GM12878 (cell line): Measurements from ENCODE around the gene IGF2R. TPM values are rescaled to one million over a fixed set of nuclear protein-coding genes. Genes with fewer than 3 reads are reported as not detected.

Experiments used
- ATAC-seq: fragments of 200-7000 bp; cut with Tn5 transposase; 3 replicates; pipeline ENCODE4 v1.9.1; 2020; ENCODE audit warnings: mild to moderate bottlenecking, moderate library complexity
- BruUV-seq: library from RNA; stranded (reverse); fragments of 400-500 nt; replicated peaks from 2 replicates; lab custom pipeline; 2021; lab: Mats Ljungman, UMichigan
- CTCF ChIA-PET: fragments of 300-600 bp; sonication (Branson Sonifier 250); formaldehyde crosslinking; extraction: SDS; loops from one replicate; lab custom pipeline; 2021; ENCODE audit warnings: inconsistent platforms; lab: Yijun Ruan, JAX
- POLR2A ChIA-PET: fragments of 350-600 bp; formaldehyde crosslinking; extraction: SDS; loops from one replicate; lab custom pipeline; 2021; ENCODE audit warnings: inconsistent platforms; lab: Charles Lee
- RAD21 ChIA-PET: fragments of 300-600 bp; sonication (Branson Sonifier 250); formaldehyde crosslinking; loops from one replicate; lab custom pipeline; 2023; ENCODE audit warnings: antibody characterized with exemption; ENCODE audit not compliant: unreplicated experiment; lab: Charles Lee
- SMC1A ChIA-PET: fragments of 300-600 bp; sonication (Branson Sonifier 250); formaldehyde crosslinking; loops from one replicate; lab custom pipeline; 2023; ENCODE audit not compliant: unreplicated experiment, uncharacterized antibody; lab: Charles Lee
- DNase-seq: peaks from one replicate; pipeline ENCODE4 v3.0.0-alpha.2; 2011; ENCODE audit warnings: low read depth, low spot score
- FAIRE-seq: peaks from 3 replicates; lab custom pipeline; 2011; peaks lifted over from hg19 to GRCh38; lab: Jason Lieb, UNC
- H2AFZ ChIP-seq: 2 replicates; pipeline ENCODE4 v1.6.0; 2011; ENCODE audit warnings: low read depth, low read length, control low read depth; ENCODE audit not compliant: control insufficient read depth
- H3K27ac ChIP-seq: 2 replicates; pipeline ENCODE4 v1.5.1; 2011; ENCODE audit warnings: control low read depth; ENCODE audit not compliant: control insufficient read depth, insufficient read depth
- H3K27me3 ChIP-seq, 2 experiments: replicated peaks in 1 of 2; 2 replicates each; pipeline versions ENCODE4 v1.6.0 to v1.6.1; 2011; ENCODE audit warnings: low read length in 1 of 2; ENCODE audit not compliant: control insufficient read depth in 2 of 2, insufficient read depth in 2 of 2
- H3K36me3 ChIP-seq, 2 experiments: 2 replicates each; pipeline ENCODE4 v1.5.1; 2011; ENCODE audit warnings: low read length in 1 of 2; ENCODE audit not compliant: control insufficient read depth in 2 of 2, insufficient read depth in 2 of 2
- H3K4me1 ChIP-seq: 2 replicates; pipeline ENCODE4 v1.6.1; 2011; ENCODE audit warnings: mild to moderate bottlenecking, low read length, moderate library complexity, mixed read lengths; ENCODE audit not compliant: control insufficient read depth, insufficient read depth
- H3K4me2 ChIP-seq: 2 replicates; pipeline ENCODE4 v1.6.0; 2011; ENCODE audit warnings: control low read depth; ENCODE audit not compliant: control insufficient read depth, insufficient read depth
- H3K4me3 ChIP-seq: fragments of 200-600 bp; sonication (generic); 2 replicates; pipeline ENCODE4 v1.5.1; 2016
- H3K79me2 ChIP-seq: 2 replicates; pipeline ENCODE4 v1.6.0; 2011; ENCODE audit warnings: low read length; ENCODE audit not compliant: control insufficient read depth, insufficient read depth
- H3K9ac ChIP-seq: 2 replicates; pipeline ENCODE4 v1.8.0; 2011; ENCODE audit warnings: low read length, control low read depth, mixed read lengths; ENCODE audit not compliant: control insufficient read depth, insufficient read depth
- H3K9me3 ChIP-seq: replicated peaks from 3 replicates; pipeline ENCODE4 v1.5.1; 2011; ENCODE audit warnings: mild to moderate bottlenecking, low read length; ENCODE audit not compliant: control insufficient read depth, insufficient read depth
- H4K20me1 ChIP-seq: 2 replicates; pipeline ENCODE4 v1.6.0; 2011; ENCODE audit not compliant: control insufficient read depth, insufficient read depth
- ATF3 ChIP-seq: IDR thresholded peaks from 2 replicates; pipeline ENCODE4 v1.6.1; 2011; ENCODE audit warnings: low read depth, mild to moderate bottlenecking, low read length, moderate library complexity, borderline replicate concordance; ENCODE audit errors: extremely low read depth
- BCL11A ChIP-seq: IDR thresholded peaks from 2 replicates; pipeline ENCODE4 v1.6.1; 2011; ENCODE audit warnings: low read depth, low read length
- BCL3 ChIP-seq: IDR thresholded peaks from 2 replicates; pipeline ENCODE4 v1.6.1; 2011; ENCODE audit warnings: borderline replicate concordance, low read depth, mild to moderate bottlenecking, moderate library complexity, low read length; ENCODE audit not compliant: insufficient read depth, poor library complexity, severe bottlenecking
- EGR1 ChIP-seq, 2 experiments: IDR thresholded peaks; 1 replicate in 1 of 2; 2 replicates in 1 of 2; pipeline ENCODE4 v1.6.1; 2011 to 2012; ENCODE audit warnings: low read depth in 2 of 2, low read length in 2 of 2, borderline replicate concordance in 1 of 2, mild to moderate bottlenecking in 1 of 2, moderate library complexity in 1 of 2
- MYC ChIP-seq: IDR thresholded peaks from 2 replicates; pipeline ENCODE4 v1.6.1; 2011; ENCODE audit warnings: mild to moderate bottlenecking, low read length, moderate library complexity, inconsistent platforms; ENCODE audit not compliant: insufficient read depth, insufficient replicate concordance, insufficient read length, severe bottlenecking
- ZSCAN29 ChIP-seq: fragments of 450-650 bp; IDR thresholded peaks from 2 replicates; pipeline ENCODE4 v1.6.1; 2017; ENCODE audit warnings: mild to moderate bottlenecking, moderate library complexity
- WGBS: methylation state at CpG from one replicate; pipeline ENCODE4 v1.1.6; 2016; ENCODE audit warnings: low lambda C conversion rate; ENCODE audit not compliant: insufficient replicate concordance, insufficient coverage; ENCODE audit errors: missing lambda C conversion rate; 5-methylcytosine and 5-hydroxymethylcytosine counted together
- in situ Hi-C: fragments of 300-500 bp; cut with MboI; formaldehyde crosslinking; loops from 9 replicates; pipeline ENCODE4 v1.14.3; 2018; ENCODE audit warnings: mixed read lengths
- intact Hi-C: fragments of 100-400 bp; cut with micrococcal nuclease; formaldehyde crosslinking; loops from one replicate; pipeline ENCODE4 v1.14.2; 2022; ENCODE audit not compliant: unreplicated experiment
- polyA plus RNA-seq, 11 experiments: library from polyadenylated mRNA; depleted of rRNA in 4 of 11; unstranded in 6 of 11; stranded (reverse) in 5 of 11; fragments of >200 nt; fragmentation: Nextera tagmentation in 4 of 11; fragmentation: Illumina TruSeq in 1 of 11; extraction: Ambion mirVana in 4 of 11; extraction: Trizol in 1 of 11; gene quantifications; 1 replicate in 1 of 11; 2 replicates in 10 of 11; pipeline versions ENCODE4 v1.2.1 to v1.2.3, GENCODE V29; 2011 to 2016; ENCODE audit warnings: inconsistent platforms in 2 of 11, missing spikeins in 2 of 11, low read depth in 1 of 11
- total RNA-seq, 4 experiments: library from RNA; depleted of rRNA in 3 of 4; stranded (reverse); fragments of >200 nt in 3 of 4; fragmentation: Illumina TruSeq in 1 of 4; extraction: Trizol in 1 of 4; gene quantifications; 2 replicates each; pipeline versions ENCODE4 v1.2.1 to v1.2.3, GENCODE V29; 2013 to 2021

Gene IGF2R
- total and polyA plus RNA-seq, 10 of the 15 experiments (the other 5 are each of a cell fraction or from before 2014, with no cell fraction given) = 1.00 to 40.1 (median 16.8) TPM

DNA sequence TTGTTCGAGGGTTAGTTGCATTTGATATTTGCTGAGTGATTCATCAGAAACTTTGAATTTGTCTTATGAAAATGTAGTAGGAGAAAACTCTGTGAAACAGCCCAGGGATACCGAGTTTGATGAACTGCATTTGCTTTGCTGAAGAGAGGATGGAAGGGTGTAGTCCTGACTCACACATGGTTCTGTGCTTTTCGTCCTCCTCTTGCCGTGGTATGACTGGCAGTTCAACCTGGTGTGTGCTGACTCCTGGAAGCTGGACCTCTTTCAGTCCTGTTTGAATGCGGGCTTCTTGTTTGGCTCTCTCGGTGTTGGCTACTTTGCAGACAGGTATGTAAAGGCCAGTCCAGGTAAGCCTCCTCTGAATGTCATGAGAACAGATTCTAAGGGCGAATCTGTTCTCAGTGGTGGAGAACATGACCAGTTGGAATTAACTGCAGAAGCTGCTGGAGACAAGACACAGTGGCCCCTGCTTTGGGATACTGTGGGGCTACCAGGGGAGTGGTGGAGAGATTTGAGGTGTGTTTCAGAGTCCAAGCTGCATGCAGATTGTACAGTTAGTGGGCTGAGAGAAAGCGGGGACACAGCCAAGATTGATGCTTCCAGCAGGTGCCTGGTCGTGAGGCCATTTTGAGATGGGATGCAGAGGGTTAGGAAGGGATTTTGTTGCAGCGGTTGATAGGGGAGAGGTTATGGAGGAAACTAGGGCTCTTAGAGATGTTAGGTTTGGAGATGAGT is 161.2 kb downstream of the IGF2R start:
- RAD21 ChIA-PET = no interaction called here
- BruUV-seq = no TSS peak
- intact Hi-C loops = loop anchor here (10.0 kb wide), 1 partner anchor 535 kb away; the partner anchor contains the start of gene LPA
- 75% methylated on average over 10 of the region's 10 CpGs for WGBS
- FAIRE-seq (no peak), DNase-seq (no peak), ATAC-seq (no peak)
- no peaks in the 10 kb centered on the region for H3K4me1 ChIP-seq
- no peak overlapping the region for H3K27ac ChIP-seq
- no peaks in the 10 kb centered on the region for H3K36me3 ChIP-seq
- H3K9ac ChIP-seq = no peak overlapping the region
- CTCF ChIA-PET = no interaction called here
- no peak overlapping the region for H3K4me2 ChIP-seq
- H3K4me3 ChIP-seq = no peak overlapping the region
- H2AFZ ChIP-seq = no peak overlapping the region
- H3K79me2 ChIP-seq = no peaks in the 10 kb centered on the region
- POLR2A ChIA-PET = no interaction called here
- H4K20me1 ChIP-seq = no peaks in the 10 kb centered on the region
- in situ Hi-C loops = no loop called here
- no peak for TF ChIP-seq ATF3
- TF ChIP-seq BCL11A = no peak
- TF ChIP-seq EGR1 (IDR thresholded peaks at IDR 0.05; ENCODE audit: borderline replicate concordance in 1 of 2, low read depth in 2 of 2, low read length in 2 of 2) = no peak
- no peak for TF ChIP-seq MYC
- no peak for TF ChIP-seq ZSCAN29
- no peak for TF ChIP-seq BCL3
- H3K27me3 ChIP-seq = no peaks in the 10 kb centered on the region
- no peaks in the 10 kb centered on the region for H3K9me3 ChIP-seq
- SMC1A ChIA-PET = no interaction called here
